Measurements from ENCODE around the gene E2F2. TPM values are rescaled to one million over a fixed set of nuclear protein-coding genes. Genes with fewer than 3 reads are reported as not detected.

E2F2 gene
- total RNA-seq, 1 experiment from 2014 or later = 16.3 TPM

GRCh38 chr1:23570001-23570691, 39.1 kb upstream of the E2F2 start:
- POLR2A ChIA-PET = no interaction called here
- no peak overlapping the region for H3K4me3 ChIP-seq (replicated peaks in 1 of 2; ENCODE audit: low read depth in 1 of 2, low read length in 2 of 2)
- no peaks in the 10 kb centered on the region for H3K9me3 ChIP-seq (ENCODE audit: control insufficient read depth in 1 of 2, insufficient read depth in 1 of 2, low read depth in 1 of 2, low read length in 2 of 2)
- CTCF ChIA-PET = no interaction called here
- H3K9me2 ChIP-seq (ENCODE audit: insufficient read depth) = no peaks in the 10 kb centered on the region
- no peak overlapping the region for H3K4me2 ChIP-seq (ENCODE audit: low read length)
- no peak overlapping the region for H3K9ac ChIP-seq (ENCODE audit: low read length)
- no peaks in the 10 kb centered on the region for H3K36me3 ChIP-seq (ENCODE audit: control insufficient read depth in 1 of 2, insufficient read depth in 2 of 2, low read length in 2 of 2)
- intact Hi-C loops (cut with micrococcal nuclease) = no loop called here
- ATAC-seq (no peak), DNase-seq (ENCODE audit: low read depth, low spot score) (no peak)
- no peaks in the 10 kb centered on the region for H4K20me1 ChIP-seq (ENCODE audit: insufficient read depth)
- no TSS peak for BruUV-seq (replicated peaks)
- TF ChIP-seq CBX3 (IDR thresholded peaks at IDR 0.05; ENCODE audit: low read depth) (no peak), REST (IDR thresholded peaks at IDR 0.05; ENCODE audit: low read depth) (no peak), YY1 (IDR thresholded peaks at IDR 0.05; ENCODE audit: extremely low read depth, insufficient replicate concordance, low read depth, low read length) (no peak), RAD21 (IDR thresholded peaks at IDR 0.05; ENCODE audit: low read depth) (no peak), POLR2AphosphoS5 (IDR thresholded peaks at IDR 0.05; ENCODE audit: low read depth, low read length) (no peak), TCF7L2 (IDR thresholded peaks at IDR 0.05; ENCODE audit: borderline replicate concordance, extremely low read depth, insufficient read depth, insufficient read length) (no peak), ELF1 (IDR thresholded peaks at IDR 0.05; ENCODE audit: borderline replicate concordance, low read depth) (no peak), SP1 (IDR thresholded peaks at IDR 0.05; ENCODE audit: low read depth) (no peak), SIN3A (IDR thresholded peaks at IDR 0.05; ENCODE audit: low read depth) (no peak), CEBPB (IDR thresholded peaks at IDR 0.05; ENCODE audit: low read depth) (no peak), EZH2 (IDR thresholded peaks at IDR 0.05) (no peak), ZNF274 (IDR thresholded peaks at IDR 0.05; ENCODE audit: low read depth, low read length) (no peak)
- no peak overlapping the region for H2AFZ ChIP-seq (ENCODE audit: low read depth, low read length, poor library complexity, severe bottlenecking)
- H3K4me1 ChIP-seq (ENCODE audit: control insufficient read depth in 1 of 2, insufficient read depth in 2 of 2, low read length in 2 of 2) = peaks cover 0 to 22% of the 10 kb centered on the region in 2 experiments; a peak in 1 of 4 replicates
- RAD21 ChIA-PET (ENCODE audit: low non-redundant PET in 1 of 2, low total read pairs in 2 of 2, uncharacterized antibody in 2 of 2, unreplicated experiment in 2 of 2) = no interaction called here
- no peak overlapping the region for H3K27ac ChIP-seq (ENCODE audit: low read depth, low read length)
- no peaks in the 10 kb centered on the region for H3K79me2 ChIP-seq (ENCODE audit: insufficient read depth, low read length)
- no peaks in the 10 kb centered on the region for H3K27me3 ChIP-seq (ENCODE audit: insufficient read depth, low read length)

All from HCT116 (cell line).